Measurements from ENCODE around the gene MEGF8. TPM values are rescaled to one million over a fixed set of nuclear protein-coding genes. Genes with fewer than 3 reads are reported as not detected.
A peak's percentile ranks its signal among the peaks of the same experiment; 100 is the strongest.

Gene MEGF8
- total and polyA plus RNA-seq, 12 donors = 7.2 to 51.9 (median 29.7) TPM

GRCh38 chr19:42309686-42310085 is 15.7 kb upstream of the MEGF8 start:
- Histone ChIP-seq H3K36me3 (replicated peaks in 1 of 2) (no peaks in the 10 kb centered on the region), H3K27me3 (no peaks in the 10 kb centered on the region), H3K4me3 (no peak overlapping the region), H3K9me3 (replicated peaks in 1 of 3) (no peaks in the 10 kb centered on the region), H3K4me1 (replicated peaks in 1 of 2) (peaks cover 9 to 10% of the 10 kb centered on the region in 2 donors), H3K27ac (no peak overlapping the region)
- no peak for DNase-seq
- intact Hi-C loops (cut with DNase I) = no loop called here
- WGBS, 4 donors = 79 to 93% (median 93%) methylated on average over 3 to 14 of the region's 14 CpGs
- TF ChIP-seq CTCF (IDR thresholded peaks at IDR 0.05) (no peak), POLR2A (IDR thresholded peaks at IDR 0.05) (no peak)

- Histone ChIP-seq H3K4me3 (no peak overlapping the region), H3K27me3 (no peaks in the 10 kb centered on the region), H3K27ac (no peak overlapping the region), H3K9me3 (replicated peaks in 1 of 3) (no peaks in the 10 kb centered on the region), H3K36me3 (replicated peaks in 1 of 2) (no peaks in the 10 kb centered on the region), H3K4me1 (replicated peaks in 1 of 2) (peaks cover 9 to 10% of the 10 kb centered on the region in 2 donors)
- TF ChIP-seq POLR2A (IDR thresholded peaks at IDR 0.05) (no peak), CTCF (IDR thresholded peaks at IDR 0.05) (no peak)
- intact Hi-C loops (cut with DNase I) = no loop called here
- WGBS, 4 donors = 64 to 72% (median 68%) methylated on average over 2 of the region's 2 CpGs
- no peak for DNase-seq
Observed at GRCh38 chr19:42311657-42312056, 13.8 kb upstream of the MEGF8 start.

- Histone ChIP-seq H3K36me3 (replicated peaks in 1 of 2) (no peaks in the 10 kb centered on the region), H3K27ac (no peak overlapping the region), H3K27me3 (no peaks in the 10 kb centered on the region), H3K4me1 (replicated peaks in 1 of 2) (peaks cover 9 to 10% of the 10 kb centered on the region in 2 donors), H3K4me3 (no peak overlapping the region), H3K9me3 (replicated peaks in 1 of 3) (no peaks in the 10 kb centered on the region)
- 63 to 72% (median 65%) methylated on average over 4 to 5 of the region's 5 CpGs for WGBS, 4 donors
- TF ChIP-seq CTCF (IDR thresholded peaks at IDR 0.05) = no peak
- no peak for TF ChIP-seq POLR2A (IDR thresholded peaks at IDR 0.05)
- intact Hi-C loops (cut with DNase I) = no loop called here
- DNase-seq = no peak
Observed at GRCh38 chr19:42312370-42312769, 13.1 kb upstream of the MEGF8 start.

- intact Hi-C loops (cut with DNase I) = no loop called here
- DNase-seq = peak in 4 of 7 donors; percentile 51 to 68 (median 60)
- peak within 1 kb of the TSS in 1 of 5 donors; percentile 49 for H3K27ac ChIP-seq
- TF ChIP-seq POLR2A (IDR thresholded peaks at IDR 0.05) = no peak
- TF ChIP-seq CTCF (IDR thresholded peaks at IDR 0.05) = peak in 1 of 6 experiments; percentile 22
- peak within 1 kb of the TSS in 2 of 4 donors; percentile 22 to 56 for H3K4me3 ChIP-seq
- no peaks in the 10 kb centered on the region for H3K36me3 ChIP-seq (replicated peaks in 1 of 2)
- WGBS, 4 donors = 0% methylated on average over 23 to 67 of the region's 67 CpGs
- no peaks in the 10 kb centered on the region for H3K9me3 ChIP-seq (replicated peaks in 1 of 3)
- H3K27me3 ChIP-seq = no peaks in the 10 kb centered on the region
- peaks cover 9 to 10% of the 10 kb centered on the region in 2 donors for H3K4me1 ChIP-seq (replicated peaks in 1 of 2)
Observed at GRCh38 chr19:42313096-42313839, 12.2 kb upstream of the MEGF8 start, which contains the start of gene TMEM145. TMEM145 (plus strand) TSS chr19:42313309; CDS start chr19:42313377, 68 bp downstream.
